GM12865 (cell line): ENCODE measurements around the gene TTC27.

Source experiments
- DNase-seq: peaks from one replicate; pipeline ENCODE4 v3.0.0; 2010; ENCODE audit warnings: low read depth
- H3K4me3 ChIP-seq: 2 replicates; pipeline ENCODE4 v1.5.1; 2011; ENCODE audit warnings: mild to moderate bottlenecking, low read depth, low read length, control low read depth
- CTCF ChIP-seq: IDR thresholded peaks from 2 replicates; pipeline ENCODE4 v1.5.1; 2011; ENCODE audit warnings: low read length, control low read depth, low read depth, inconsistent platforms; ENCODE audit not compliant: insufficient read depth; ENCODE audit errors: missing control alignments

TTC27 gene

GRCh38 chr2:32627814-32628579 is at the start of gene TTC27:
TSS of gene TTC27 (plus strand) at chr2:32628050. CDS start at chr2:32628293, 243 bp downstream.
- peak; percentile 96 for DNase-seq
- TF ChIP-seq CTCF = no peak
- H3K4me3 ChIP-seq = peak within 1 kb of the TSS; percentile 62

GRCh38 chr2:32591669-32592463 is 36.0 kb upstream of the TTC27 start:
- H3K4me3 ChIP-seq = no peak overlapping the region
- DNase-seq = peak; percentile 35
- no peak for TF ChIP-seq CTCF

GRCh38 chr2:32594573-32594972 is 33.3 kb upstream of the TTC27 start:
- H3K4me3 ChIP-seq = no peak overlapping the region
- no peak for TF ChIP-seq CTCF
- no peak for DNase-seq

- no peak overlapping the region for H3K4me3 ChIP-seq
- no peak for TF ChIP-seq CTCF
- DNase-seq = no peak
Observed at GRCh38 chr2:32611366-32611765, 16.5 kb upstream of the TTC27 start.

- no peak for DNase-seq
- no peak for TF ChIP-seq CTCF
- no peak overlapping the region for H3K4me3 ChIP-seq
Observed at GRCh38 chr2:32611771-32612170, 16.1 kb upstream of the TTC27 start.

GRCh38 chr2:32614084-32614483 is 13.8 kb upstream of the TTC27 start:
- no peak for DNase-seq
- no peak for TF ChIP-seq CTCF
- no peak overlapping the region for H3K4me3 ChIP-seq
